ENCODE data around the gene UQCR11. TPM values are rescaled to one million over a fixed set of nuclear protein-coding genes. Genes with fewer than 3 reads are reported as not detected.

Gene UQCR11
- total and polyA plus RNA-seq, 2 of the 4 experiments (the other 2 are of a cell fraction): 29.2 to 177 TPM

DNA sequence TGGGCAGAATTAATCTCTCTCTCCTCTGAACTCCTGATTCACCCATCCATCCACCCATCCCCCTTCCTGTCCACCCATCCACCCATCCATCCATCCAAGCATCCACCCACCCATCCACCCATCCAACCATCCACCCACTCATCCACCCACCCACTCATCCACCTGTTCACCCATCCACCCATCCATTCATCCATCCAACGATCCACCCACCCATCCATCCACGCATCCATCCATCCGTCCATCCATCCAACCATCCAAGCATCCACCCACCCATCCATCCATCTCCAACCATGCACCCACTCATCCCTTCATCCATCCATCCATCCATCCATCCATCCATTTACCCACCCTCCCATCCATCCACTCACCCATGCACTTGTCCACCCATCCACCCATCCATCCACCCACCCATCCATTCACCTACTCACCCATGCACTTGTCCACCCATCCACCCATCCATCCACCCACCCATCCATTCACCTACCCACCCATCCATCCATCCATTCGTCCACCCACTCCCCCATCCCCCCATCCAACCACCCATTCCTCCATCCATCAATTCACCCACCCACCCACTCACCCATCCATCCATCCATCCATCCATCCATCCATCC, 55.8 kb downstream of the UQCR11 start:
- Histone ChIP-seq H3K18ac (ENCODE audit: low read depth, low read length) (no peak overlapping the region), H3K4me3 (ENCODE audit: insufficient read depth, low read depth, low read length) (no peak overlapping the region), H4K5ac (ENCODE audit: low read depth, low read length) (no peak overlapping the region), H2BK120ac (ENCODE audit: low read depth, low read length) (no peak overlapping the region), H3K4ac (ENCODE audit: low read depth, low read length) (no peak overlapping the region), H4K20me1 (ENCODE audit: insufficient read depth, low read length) (no peaks in the 10 kb centered on the region; the same call in 1 of the 2 replicates), H2AFZ (replicated peaks; ENCODE audit: low read length, poor library complexity) (no peak overlapping the region), H3K27me3 (ENCODE audit: control insufficient read depth, insufficient read depth, low read length) (peaks cover 2% of the 10 kb centered on the region), H2BK20ac (ENCODE audit: low read depth, low read length) (no peak overlapping the region), H3K36me3 (ENCODE audit: control insufficient read depth, insufficient read depth, low read length) (peaks cover 7% of the 10 kb centered on the region; the same call in 1 of the 2 replicates), H3K9ac (ENCODE audit: low read depth, low read length) (no peak overlapping the region), H2AK9ac (replicated peaks; ENCODE audit: low read depth, low read length, poor library complexity) (no peak overlapping the region), H4K91ac (ENCODE audit: insufficient read depth, low read depth, low read length) (no peak overlapping the region), H4K8ac (ENCODE audit: low read depth in 2 of 2, low read length in 2 of 2) (no peak overlapping the region), H3K9me1 (ENCODE audit: insufficient read depth, low read length) (peaks cover 3% of the 10 kb centered on the region; the same call in 1 of the 2 replicates), H2BK5ac (ENCODE audit: low read depth, low read length, poor library complexity, severe bottlenecking) (peak overlapping the region; percentile 45), H3K4me2 (ENCODE audit: low read depth, low read length) (no peak overlapping the region), H3K9me3 (ENCODE audit: control insufficient read depth, insufficient read depth, low read length) (no peaks in the 10 kb centered on the region), H3K23ac (ENCODE audit: low read depth, low read length) (no peak overlapping the region), H3K4me1 (ENCODE audit: control insufficient read depth, insufficient read depth, low read length) (no peaks in the 10 kb centered on the region), H3K56ac (ENCODE audit: extremely low read depth, insufficient read depth, low read length) (no peak overlapping the region), H3K79me1 (ENCODE audit: low read depth in 1 of 2, low read length in 2 of 2) (peaks cover 3 to 6% of the 10 kb centered on the region in 2 experiments; a peak in 2 of 4 replicates), H2BK15ac (ENCODE audit: low read depth, low read length) (no peak overlapping the region), H3K27ac (ENCODE audit: insufficient read depth, low read length) (no peak overlapping the region), H3K14ac (replicated peaks; ENCODE audit: low read depth, low read length) (no peak overlapping the region), H2AK5ac (ENCODE audit: low read depth, low read length) (no peak overlapping the region)
- no peak for DNase-seq
- TF ChIP-seq RFX5 (IDR thresholded peaks at IDR 0.05; ENCODE audit: low read depth, low read length) (no peak), NFE2L2 (IDR thresholded peaks at IDR 0.05; ENCODE audit: low read depth, low read length) (no peak), RAD21 (IDR thresholded peaks at IDR 0.05; ENCODE audit: low read length) (no peak), RCOR1 (IDR thresholded peaks at IDR 0.05; ENCODE audit: insufficient replicate concordance, low read length) (no peak), BHLHE40 (IDR thresholded peaks at IDR 0.05; ENCODE audit: low read depth, low read length) (no peak), FOS (IDR thresholded peaks at IDR 0.05; ENCODE audit: low read depth, low read length) (no peak), POLR2A (IDR thresholded peaks at IDR 0.05; ENCODE audit: low read depth, low read length) (no peak), MAFK (IDR thresholded peaks at IDR 0.05; ENCODE audit: low read depth, low read length) (no peak), SMC3 (IDR thresholded peaks at IDR 0.05; ENCODE audit: low read depth, low read length) (no peak)
- TF ChIP-seq, protein P1, sequence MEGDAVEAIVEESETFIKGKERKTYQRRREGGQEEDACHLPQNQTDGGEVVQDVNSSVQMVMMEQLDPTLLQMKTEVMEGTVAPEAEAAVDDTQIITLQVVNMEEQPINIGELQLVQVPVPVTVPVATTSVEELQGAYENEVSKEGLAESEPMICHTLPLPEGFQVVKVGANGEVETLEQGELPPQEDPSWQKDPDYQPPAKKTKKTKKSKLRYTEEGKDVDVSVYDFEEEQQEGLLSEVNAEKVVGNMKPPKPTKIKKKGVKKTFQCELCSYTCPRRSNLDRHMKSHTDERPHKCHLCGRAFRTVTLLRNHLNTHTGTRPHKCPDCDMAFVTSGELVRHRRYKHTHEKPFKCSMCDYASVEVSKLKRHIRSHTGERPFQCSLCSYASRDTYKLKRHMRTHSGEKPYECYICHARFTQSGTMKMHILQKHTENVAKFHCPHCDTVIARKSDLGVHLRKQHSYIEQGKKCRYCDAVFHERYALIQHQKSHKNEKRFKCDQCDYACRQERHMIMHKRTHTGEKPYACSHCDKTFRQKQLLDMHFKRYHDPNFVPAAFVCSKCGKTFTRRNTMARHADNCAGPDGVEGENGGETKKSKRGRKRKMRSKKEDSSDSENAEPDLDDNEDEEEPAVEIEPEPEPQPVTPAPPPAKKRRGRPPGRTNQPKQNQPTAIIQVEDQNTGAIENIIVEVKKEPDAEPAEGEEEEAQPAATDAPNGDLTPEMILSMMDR (conservative IDR thresholded peaks at IDR 0.05; ENCODE audit: low read depth, low read length): no peak
- POLR2A ChIA-PET (ENCODE audit: unreplicated experiment): no interaction called here
- ATAC-seq (ENCODE audit: low read depth): no peak
- no TSS peak for BruUV-seq (replicated peaks)
- WGBS, 2 experiments (ENCODE audit: extremely low coverage in 2 of 2, insufficient read length in 1 of 2): 84% methylated on average over 4 of the region's 4 CpGs; no CpG with 5 or more reads in 1 of the 2 experiments
- intact Hi-C loops (cut with micrococcal nuclease): loop anchor here (5.0 kb wide), 1 partner anchor 248 kb away; no protein-coding TSS in a partner anchor
- CTCF ChIA-PET: no interaction called here
- in situ Hi-C loops (cut with MboI; ENCODE audit: low sequenced_read_pairs): loop anchor here (25.0 kb wide), 1 partner anchor 238 kb away; no protein-coding TSS in a partner anchor
- dilution Hi-C loops (cut with HindIII; ENCODE audit: low sequenced_read_pairs, unreplicated experiment): no loop called here

All from IMR-90 (cell line).